ENCODE results near the gene DUOX1. TPM values are rescaled to one million over a fixed set of nuclear protein-coding genes. Genes with fewer than 3 reads are reported as not detected.

Gene DUOX1
- polyA plus RNA-seq, 1 of the 3 experiments (the other 2 are of a cell fraction), result not detected

DNA sequence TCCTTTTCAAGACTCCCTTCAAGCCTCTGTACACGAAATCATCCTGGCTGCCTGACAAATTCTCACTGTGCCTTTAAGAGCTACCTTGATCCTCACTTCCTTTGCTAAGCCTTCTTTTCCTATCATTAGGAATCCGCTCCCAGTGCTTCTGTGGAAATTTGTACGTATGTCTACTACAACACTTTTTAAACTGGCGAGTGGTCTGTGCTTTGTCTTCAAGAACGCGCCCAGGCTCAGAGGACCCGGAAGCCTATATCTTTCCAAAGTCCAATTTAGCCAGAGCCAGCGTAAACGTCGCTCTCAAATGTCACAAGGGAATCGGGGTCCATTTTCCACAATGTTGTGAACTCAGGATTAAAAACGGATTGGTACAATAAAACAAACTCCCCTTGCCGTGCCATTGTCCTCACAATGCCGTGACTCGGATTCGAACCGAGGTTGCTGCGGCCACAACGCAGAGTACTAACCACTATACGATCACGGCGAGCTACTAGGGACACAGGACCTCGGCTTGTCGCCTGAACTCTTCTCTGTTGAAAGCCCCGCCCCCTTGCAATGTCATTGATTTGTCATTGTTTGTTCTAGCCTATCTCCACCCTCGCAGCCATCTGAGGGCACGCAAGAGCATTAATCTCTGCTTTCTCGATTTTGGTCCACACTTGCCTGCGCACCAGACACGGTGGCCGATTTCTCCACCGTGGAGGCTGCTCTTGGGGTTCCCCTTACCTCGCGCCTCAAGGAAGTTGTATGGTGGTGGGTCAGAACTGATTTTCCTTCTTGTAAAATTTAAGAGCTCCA is 70.4 kb downstream of the DUOX1 start (continued):
- no peak for TF ChIP-seq EZH2phosphoT487 (IDR thresholded peaks at IDR 0.05; ENCODE audit: borderline replicate concordance, low read depth)
- TF ChIP-seq MXI1 (IDR thresholded peaks at IDR 0.05; ENCODE audit: low read depth, low read length), result peak; percentile 64; the same call in 1 of the 2 replicates
- TF ChIP-seq, protein P1, sequence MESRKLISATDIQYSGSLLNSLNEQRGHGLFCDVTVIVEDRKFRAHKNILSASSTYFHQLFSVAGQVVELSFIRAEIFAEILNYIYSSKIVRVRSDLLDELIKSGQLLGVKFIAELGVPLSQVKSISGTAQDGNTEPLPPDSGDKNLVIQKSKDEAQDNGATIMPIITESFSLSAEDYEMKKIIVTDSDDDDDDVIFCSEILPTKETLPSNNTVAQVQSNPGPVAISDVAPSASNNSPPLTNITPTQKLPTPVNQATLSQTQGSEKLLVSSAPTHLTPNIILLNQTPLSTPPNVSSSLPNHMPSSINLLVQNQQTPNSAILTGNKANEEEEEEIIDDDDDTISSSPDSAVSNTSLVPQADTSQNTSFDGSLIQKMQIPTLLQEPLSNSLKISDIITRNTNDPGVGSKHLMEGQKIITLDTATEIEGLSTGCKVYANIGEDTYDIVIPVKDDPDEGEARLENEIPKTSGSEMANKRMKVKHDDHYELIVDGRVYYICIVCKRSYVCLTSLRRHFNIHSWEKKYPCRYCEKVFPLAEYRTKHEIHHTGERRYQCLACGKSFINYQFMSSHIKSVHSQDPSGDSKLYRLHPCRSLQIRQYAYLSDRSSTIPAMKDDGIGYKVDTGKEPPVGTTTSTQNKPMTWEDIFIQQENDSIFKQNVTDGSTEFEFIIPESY (IDR thresholded peaks at IDR 0.05; ENCODE audit: borderline replicate concordance, low read depth), result no peak
- no peak for TF ChIP-seq RAD21 (IDR thresholded peaks at IDR 0.05; ENCODE audit: low read length)
- peak; percentile 82 for TF ChIP-seq RCOR1 (IDR thresholded peaks at IDR 0.05; ENCODE audit: low read length)
- no peak; the same call in 1 of the 2 replicates for TF ChIP-seq GABPA (IDR thresholded peaks at IDR 0.05; ENCODE audit: low read depth)
- no peak for TF ChIP-seq RFX5 (IDR thresholded peaks at IDR 0.05; ENCODE audit: low read length)
- TF ChIP-seq NFIC (IDR thresholded peaks at IDR 0.05; ENCODE audit: borderline replicate concordance), result 0 out of 2 replicates have a peak, but pooled peaks have one; percentile 6
- no peak for TF ChIP-seq JUND (IDR thresholded peaks at IDR 0.05)
- TF ChIP-seq YY1 (IDR thresholded peaks at IDR 0.05; ENCODE audit: low read depth), result no peak; the same call in none of the 2 replicates
- 0 out of 2 replicates have a peak, but pooled peaks have one; percentile 24 for TF ChIP-seq FOXJ3 (CRISPR knock-in tag; IDR thresholded peaks at IDR 0.05)
- peak in 1 of 2 experiments; percentile 24; a peak in 1 of 4 replicates for TF ChIP-seq EP300 (IDR thresholded peaks at IDR 0.05; ENCODE audit: borderline replicate concordance in 1 of 2, low read depth in 1 of 2, low read length in 1 of 2)

DNA sequence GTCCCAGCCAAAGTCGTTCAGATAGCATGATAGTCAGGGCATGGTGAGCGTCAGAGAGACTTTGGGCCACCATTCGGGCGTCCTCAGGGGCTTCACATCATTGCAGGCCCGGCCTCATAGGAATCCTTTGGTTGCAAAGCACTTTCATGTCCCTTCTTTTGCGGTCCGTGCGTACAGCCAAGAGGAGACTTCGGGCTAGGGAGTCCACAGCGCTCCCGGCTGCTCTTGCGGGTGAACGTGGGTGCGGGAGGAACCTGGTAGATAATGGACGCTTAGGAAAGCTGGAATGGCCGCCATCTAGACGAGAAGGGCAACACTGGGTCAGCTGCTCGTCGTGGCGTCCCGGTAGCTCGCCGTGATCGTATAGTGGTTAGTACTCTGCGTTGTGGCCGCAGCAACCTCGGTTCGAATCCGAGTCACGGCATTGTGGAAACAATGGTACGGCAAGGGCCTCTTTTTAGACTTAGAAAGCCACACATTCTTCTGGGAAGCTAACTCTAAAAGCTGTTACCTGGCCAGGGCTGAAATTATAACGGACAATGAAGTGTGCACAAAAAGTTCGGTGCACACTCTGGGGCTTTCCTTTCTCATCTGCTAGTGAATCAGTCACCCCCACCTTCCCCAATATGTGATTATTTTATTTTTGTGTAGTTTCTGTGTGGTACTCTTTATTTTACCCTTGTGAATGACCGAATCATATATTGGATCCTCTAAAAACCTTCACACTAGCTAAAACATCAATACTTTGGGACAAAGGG is 71.2 kb downstream of the DUOX1 start:
- Histone ChIP-seq H3K79me2 (ENCODE audit: insufficient read depth) (no peaks in the 10 kb centered on the region), H3K4me2 (peak overlapping the region; percentile 98), H3K9me3 (no peaks in the 10 kb centered on the region), H3K9me2 (no peaks in the 10 kb centered on the region), H3K4me3 (ENCODE audit: low read depth in 2 of 2, low read length in 1 of 2) (peak overlapping the region; percentile 70 to 87), H3K9ac (peak overlapping the region; percentile 68), H3F3A (replicated peaks; ENCODE audit: insufficient read depth) (peaks cover 35% of the 10 kb centered on the region), H2AFZ (ENCODE audit: low read depth) (peak overlapping the region; percentile 79), H3K4me1 (ENCODE audit: control insufficient read depth in 1 of 2, insufficient read depth in 2 of 2, low read depth in 1 of 2, low read length in 1 of 2) (peaks cover 0 to 4% of the 10 kb centered on the region in 2 experiments; a peak in 1 of 4 replicates), H3K36me3 (replicated peaks in 1 of 2; ENCODE audit: control insufficient read depth in 1 of 2, insufficient read depth in 2 of 2, low read length in 1 of 2) (no peaks in the 10 kb centered on the region), H4K20me1 (ENCODE audit: insufficient read depth) (no peaks in the 10 kb centered on the region), H3K27ac (ENCODE audit: low read depth in 2 of 2, low read length in 1 of 2) (peak overlapping the region; percentile 92 to 93), H3K27me3 (ENCODE audit: insufficient read depth) (no peaks in the 10 kb centered on the region)
- ChIA-PET POLR2A (interaction anchor here (0.8 to 6.3 kb wide), 7 partner anchors 15 to 202 kb away, joined by 3 to 66 read pairs (median 10); partner anchors contain the start of gene SHF), CTCF (interaction anchor here (0.8 to 10.1 kb wide), 12 partner anchors 9 to 256 kb away, joined by 3 to 226 read pairs (median 4); a partner anchor contains a TSS)
- 15% methylated on average over 29 of the region's 34 CpGs for WGBS (ENCODE audit: low lambda C conversion rate)
- peak; percentile 51 for DNase-seq
- TF ChIP-seq RAD21 (IDR thresholded peaks at IDR 0.05; ENCODE audit: low read length) (no peak), CHD2 (IDR thresholded peaks at IDR 0.05; ENCODE audit: low read length, partially characterized antibody) (no peak), RCOR1 (IDR thresholded peaks at IDR 0.05; ENCODE audit: low read length) (no peak), FOSL2 (IDR thresholded peaks at IDR 0.05; ENCODE audit: borderline replicate concordance, low read depth) (peak; percentile 64; the same call in 1 of the 2 replicates), SMC3 (IDR thresholded peaks at IDR 0.05; ENCODE audit: low read depth, low read length) (no peak), TCF12 (IDR thresholded peaks at IDR 0.05) (no peak), NFIC (IDR thresholded peaks at IDR 0.05; ENCODE audit: borderline replicate concordance) (no peak), FOXJ3 (CRISPR knock-in tag; IDR thresholded peaks at IDR 0.05) (peak; percentile 70; the same call in 1 of the 2 replicates), EZH2phosphoT487 (IDR thresholded peaks at IDR 0.05; ENCODE audit: borderline replicate concordance, low read depth) (no peak), RXRA (IDR thresholded peaks at IDR 0.05; ENCODE audit: borderline replicate concordance, low read depth) (no peak), POLR2AphosphoS5 (IDR thresholded peaks at IDR 0.05; ENCODE audit: low read depth, low read length) (no peak; the same call in 1 of the 2 replicates), SIN3A (IDR thresholded peaks at IDR 0.05; ENCODE audit: borderline replicate concordance, low read depth, low read length) (no peak), USF2 (IDR thresholded peaks at IDR 0.05; ENCODE audit: borderline replicate concordance, low read depth, low read length) (no peak), RFX5 (IDR thresholded peaks at IDR 0.05; ENCODE audit: low read length) (no peak), YY1 (IDR thresholded peaks at IDR 0.05; ENCODE audit: low read depth) (no peak), JUND (IDR thresholded peaks at IDR 0.05) (no peak)
- TF ChIP-seq, protein P2, sequence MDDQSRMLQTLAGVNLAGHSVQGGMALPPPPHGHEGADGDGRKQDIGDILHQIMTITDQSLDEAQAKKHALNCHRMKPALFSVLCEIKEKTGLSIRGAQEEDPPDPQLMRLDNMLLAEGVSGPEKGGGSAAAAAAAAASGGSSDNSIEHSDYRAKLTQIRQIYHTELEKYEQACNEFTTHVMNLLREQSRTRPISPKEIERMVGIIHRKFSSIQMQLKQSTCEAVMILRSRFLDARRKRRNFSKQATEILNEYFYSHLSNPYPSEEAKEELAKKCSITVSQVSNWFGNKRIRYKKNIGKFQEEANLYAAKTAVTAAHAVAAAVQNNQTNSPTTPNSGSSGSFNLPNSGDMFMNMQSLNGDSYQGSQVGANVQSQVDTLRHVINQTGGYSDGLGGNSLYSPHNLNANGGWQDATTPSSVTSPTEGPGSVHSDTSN (IDR thresholded peaks at IDR 0.05), result 0 out of 2 replicates have a peak, but pooled peaks have one; percentile 2
- TF ChIP-seq, protein P1 (IDR thresholded peaks at IDR 0.05; ENCODE audit: borderline replicate concordance, low read depth), result no peak
